Measurements from ENCODE around the gene FBLN1.

FBLN1 gene

DNA sequence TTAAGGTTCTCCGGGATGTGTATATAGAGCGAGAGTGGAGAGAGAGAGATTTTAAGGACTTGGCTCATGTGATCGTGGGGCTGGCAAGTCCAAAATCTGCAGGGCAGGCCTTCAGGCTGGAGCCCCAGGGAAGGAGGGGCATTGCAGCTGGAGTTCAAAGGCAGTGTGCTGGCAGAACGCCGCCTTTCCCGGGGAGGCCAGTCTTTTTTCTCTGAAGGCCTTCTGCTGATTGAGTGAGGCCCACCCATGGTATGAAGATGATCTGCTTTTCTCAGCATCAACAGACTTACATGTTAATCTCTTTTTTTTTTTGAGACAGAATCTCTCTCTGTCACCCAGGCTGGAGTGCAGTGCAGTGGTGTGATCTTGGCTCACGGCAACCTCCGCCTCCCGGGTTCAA lies 25.4 kb downstream of the FBLN1 start:
- in situ Hi-C loops (cut with MboI; ENCODE audit: low sequenced_read_pairs, unreplicated experiment) = no loop called here
- TF ChIP-seq, protein P1, sequence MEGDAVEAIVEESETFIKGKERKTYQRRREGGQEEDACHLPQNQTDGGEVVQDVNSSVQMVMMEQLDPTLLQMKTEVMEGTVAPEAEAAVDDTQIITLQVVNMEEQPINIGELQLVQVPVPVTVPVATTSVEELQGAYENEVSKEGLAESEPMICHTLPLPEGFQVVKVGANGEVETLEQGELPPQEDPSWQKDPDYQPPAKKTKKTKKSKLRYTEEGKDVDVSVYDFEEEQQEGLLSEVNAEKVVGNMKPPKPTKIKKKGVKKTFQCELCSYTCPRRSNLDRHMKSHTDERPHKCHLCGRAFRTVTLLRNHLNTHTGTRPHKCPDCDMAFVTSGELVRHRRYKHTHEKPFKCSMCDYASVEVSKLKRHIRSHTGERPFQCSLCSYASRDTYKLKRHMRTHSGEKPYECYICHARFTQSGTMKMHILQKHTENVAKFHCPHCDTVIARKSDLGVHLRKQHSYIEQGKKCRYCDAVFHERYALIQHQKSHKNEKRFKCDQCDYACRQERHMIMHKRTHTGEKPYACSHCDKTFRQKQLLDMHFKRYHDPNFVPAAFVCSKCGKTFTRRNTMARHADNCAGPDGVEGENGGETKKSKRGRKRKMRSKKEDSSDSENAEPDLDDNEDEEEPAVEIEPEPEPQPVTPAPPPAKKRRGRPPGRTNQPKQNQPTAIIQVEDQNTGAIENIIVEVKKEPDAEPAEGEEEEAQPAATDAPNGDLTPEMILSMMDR (IDR thresholded peaks at IDR 0.05; ENCODE audit: borderline replicate concordance, control extremely low read depth, extremely low read depth, insufficient read depth, missing control alignments) = no peak
- no peak for DNase-seq (ENCODE audit: low spot score)

DNA sequence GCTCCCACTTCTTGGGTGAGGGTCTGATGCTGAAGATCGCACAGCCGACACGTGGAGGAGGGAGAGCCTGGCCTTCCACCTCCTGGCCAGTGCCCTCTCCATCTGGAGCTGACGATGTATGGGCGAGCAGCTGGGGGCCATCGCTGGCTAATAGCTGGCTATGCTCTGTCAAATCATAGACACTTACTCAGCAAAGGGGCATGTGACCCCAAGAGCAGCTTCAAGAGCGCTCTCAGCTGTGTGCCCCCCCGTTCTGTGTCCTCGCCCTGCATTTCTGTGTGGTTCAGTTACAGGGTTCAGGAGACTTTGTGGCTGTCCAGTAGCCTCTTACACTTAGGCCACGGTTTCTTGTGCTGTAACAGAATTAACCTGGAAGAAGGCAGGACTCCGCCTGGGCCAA lies 26.4 kb downstream of the FBLN1 start:
- in situ Hi-C loops (cut with MboI; ENCODE audit: low sequenced_read_pairs, unreplicated experiment) = no loop called here
- no peak for DNase-seq (ENCODE audit: low spot score)
- TF ChIP-seq, protein P1 (IDR thresholded peaks at IDR 0.05; ENCODE audit: borderline replicate concordance, control extremely low read depth, extremely low read depth, insufficient read depth, missing control alignments) = no peak

DNA sequence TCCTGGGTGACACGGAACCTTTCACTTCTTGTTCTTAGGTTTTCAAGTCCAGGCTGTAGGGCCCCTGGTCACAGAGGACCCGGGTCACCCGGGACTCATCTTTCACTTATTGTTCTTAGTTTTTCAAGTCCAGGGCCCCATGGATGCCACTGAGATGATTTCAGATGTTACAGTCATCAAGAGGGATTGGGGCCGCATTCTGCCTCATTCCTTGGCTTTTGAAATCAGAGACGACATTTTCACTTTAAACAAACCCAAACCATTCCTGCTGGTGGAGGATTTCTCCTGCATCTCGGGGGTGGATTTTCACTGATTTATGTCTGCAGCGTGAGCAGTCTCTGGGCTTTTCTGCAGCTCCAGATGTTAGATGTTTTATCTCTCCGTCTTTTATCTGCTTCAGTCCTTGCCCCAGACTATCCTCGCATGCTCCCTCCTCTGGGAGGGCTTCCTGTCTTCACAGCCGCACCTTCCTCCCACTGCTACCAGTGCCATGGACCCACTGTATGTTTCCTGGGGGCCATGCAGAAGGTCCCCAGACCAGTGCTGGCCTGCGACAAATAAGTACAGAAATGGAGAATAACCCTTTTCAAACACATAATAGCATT lies 27.4 kb downstream of the FBLN1 start:
- DNase-seq (ENCODE audit: low spot score) = no peak
- in situ Hi-C loops (cut with MboI; ENCODE audit: low sequenced_read_pairs, unreplicated experiment) = no loop called here
- TF ChIP-seq, protein P1 (IDR thresholded peaks at IDR 0.05; ENCODE audit: borderline replicate concordance, control extremely low read depth, extremely low read depth, insufficient read depth, missing control alignments) = no peak

DNA sequence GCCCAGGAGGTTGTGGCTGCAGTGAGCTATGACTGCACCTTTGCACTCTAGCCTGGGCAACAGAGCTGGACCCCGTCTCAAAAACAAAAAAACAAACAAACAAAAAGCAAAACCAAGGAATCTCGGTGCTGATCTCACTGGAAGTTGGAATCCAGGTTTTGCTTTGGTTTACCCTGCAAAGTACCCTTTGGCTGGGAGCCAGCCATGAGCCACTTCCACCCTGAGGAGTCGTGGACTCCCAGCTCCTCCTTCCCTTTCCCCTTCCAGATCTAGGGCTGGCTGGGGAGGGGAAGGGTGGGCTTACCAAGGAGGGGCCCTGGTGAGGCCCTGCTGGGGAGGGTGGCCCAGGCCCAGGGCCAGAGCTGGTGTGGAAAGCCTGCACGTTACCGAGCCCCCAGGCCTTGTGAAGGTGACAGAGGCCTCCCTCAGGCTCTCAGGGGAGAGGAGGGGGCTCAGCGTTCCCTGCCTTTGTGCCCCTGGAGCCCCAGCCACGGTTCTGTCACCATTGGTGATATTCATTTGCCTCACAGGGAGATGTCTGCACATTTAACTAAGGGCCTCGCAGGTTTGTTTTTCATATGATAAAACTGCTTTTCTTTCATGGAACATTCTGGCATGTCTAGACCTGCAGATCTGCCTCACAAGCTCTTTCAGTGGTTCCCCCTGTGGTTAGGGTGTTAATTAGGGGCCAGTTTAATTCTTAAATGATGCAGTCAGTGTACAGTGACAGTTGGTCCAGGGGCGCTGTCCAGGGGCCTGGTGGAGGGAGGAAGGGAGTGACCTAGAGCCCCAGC lies 29.0 kb downstream of the FBLN1 start:
- in situ Hi-C loops (cut with MboI; ENCODE audit: low sequenced_read_pairs, unreplicated experiment) = no loop called here

DNA sequence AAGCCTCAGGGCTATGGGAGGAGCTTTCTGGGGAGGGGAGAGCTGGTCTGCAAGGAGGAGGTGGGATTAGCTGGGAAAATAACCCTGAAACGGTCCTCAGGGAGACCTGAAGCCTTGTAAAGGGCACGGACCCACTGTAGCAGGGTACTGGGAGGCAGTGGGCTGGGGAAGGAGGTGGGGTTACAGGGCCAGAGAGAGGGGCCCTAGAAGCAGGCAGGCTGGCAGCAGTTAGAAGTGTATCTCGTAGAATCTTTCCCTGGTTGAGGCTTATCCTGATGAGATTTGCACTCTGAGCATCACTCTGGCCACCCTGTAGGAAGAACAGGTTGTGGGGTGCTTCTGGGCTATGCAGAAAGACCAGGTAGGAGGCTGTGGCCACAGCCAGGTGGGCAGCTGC lies 29.6 kb downstream of the FBLN1 start:
- in situ Hi-C loops (cut with MboI; ENCODE audit: low sequenced_read_pairs, unreplicated experiment) = no loop called here
- TF ChIP-seq, protein P1 (IDR thresholded peaks at IDR 0.05; ENCODE audit: borderline replicate concordance, control extremely low read depth, extremely low read depth, insufficient read depth, missing control alignments) = no peak
- DNase-seq (ENCODE audit: low spot score) = no peak

More for the DNA sequence above, 29.0 kb downstream of the FBLN1 start:
- no peak for DNase-seq (ENCODE audit: low spot score)
- TF ChIP-seq, protein P1 (IDR thresholded peaks at IDR 0.05; ENCODE audit: borderline replicate concordance, control extremely low read depth, extremely low read depth, insufficient read depth, missing control alignments) = no peak

DNA sequence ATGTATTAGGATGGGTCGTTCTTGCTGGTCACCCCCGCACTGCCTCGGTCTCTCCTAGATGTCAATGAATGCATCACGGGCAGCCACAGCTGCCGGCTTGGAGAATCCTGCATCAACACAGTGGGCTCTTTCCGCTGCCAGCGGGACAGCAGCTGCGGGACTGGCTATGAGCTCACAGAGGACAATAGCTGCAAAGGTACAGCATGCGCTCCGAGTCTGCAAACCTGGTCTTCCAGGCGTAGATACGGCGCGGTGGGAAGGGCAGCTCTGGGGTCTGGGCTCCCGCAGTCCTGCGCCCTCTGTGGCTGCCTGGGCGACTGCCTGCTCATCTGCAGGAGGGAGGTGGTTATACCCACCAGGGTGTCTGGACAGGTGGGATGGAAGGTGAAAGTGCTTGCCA lies 31.0 kb downstream of the FBLN1 start:
- TF ChIP-seq, protein P1 (IDR thresholded peaks at IDR 0.05; ENCODE audit: borderline replicate concordance, control extremely low read depth, extremely low read depth, insufficient read depth, missing control alignments) = no peak
- DNase-seq (ENCODE audit: low spot score) = no peak
- in situ Hi-C loops (cut with MboI; ENCODE audit: low sequenced_read_pairs, unreplicated experiment) = no loop called here
